HG03378 (cell line): Measurements from ENCODE around the gene PRKCA.
"Not testable (repeated sequence)": the region's sequence is repeated elsewhere in the genome, so short reads cannot be mapped to it uniquely, and the experiment has no call there.

ENCODE experiments used
- ATAC-seq: cut with Tn5 transposase; IDR thresholded peaks from one replicate; pipeline ENCODE4 v1.9.1; 2021; ENCODE audit warnings: mild to moderate bottlenecking, moderate library complexity; ENCODE audit not compliant: unreplicated experiment

PRKCA gene

GRCh38 chr17:66322764-66323163, 20.4 kb downstream of the PRKCA start:
- no peak for ATAC-seq

- not testable (repeated sequence) for ATAC-seq
Measured at GRCh38 chr17:66324381-66325004, 22.1 kb downstream of the PRKCA start.

- no peak for ATAC-seq
Measured at GRCh38 chr17:66326476-66327047, 24.1 kb downstream of the PRKCA start.

- ATAC-seq: no peak
Measured at GRCh38 chr17:66330646-66331037, 28.2 kb downstream of the PRKCA start.

GRCh38 chr17:66331038-66331816, 28.8 kb downstream of the PRKCA start:
- ATAC-seq: no peak

GRCh38 chr17:66335797-66336196, 33.4 kb downstream of the PRKCA start:
- ATAC-seq: no peak

GRCh38 chr17:66337268-66337667, 34.9 kb downstream of the PRKCA start:
- no peak for ATAC-seq

GRCh38 chr17:66337866-66338485, 35.6 kb downstream of the PRKCA start:
- ATAC-seq: no peak

- no peak for ATAC-seq
Measured at GRCh38 chr17:66338937-66339336, 36.5 kb downstream of the PRKCA start.

- ATAC-seq: no peak
Measured at GRCh38 chr17:66339561-66339960, 37.1 kb downstream of the PRKCA start.

GRCh38 chr17:66340720-66341119, 38.3 kb downstream of the PRKCA start:
- no peak for ATAC-seq

GRCh38 chr17:66341462-66341861, 39.0 kb downstream of the PRKCA start:
- no peak for ATAC-seq

- not testable (repeated sequence) for ATAC-seq
Measured at GRCh38 chr17:66342263-66342662, 39.9 kb downstream of the PRKCA start.

- ATAC-seq: no peak
Measured at GRCh38 chr17:66343531-66344078, 41.2 kb downstream of the PRKCA start.

- ATAC-seq: no peak
Measured at GRCh38 chr17:66344473-66344872, 42.1 kb downstream of the PRKCA start.

- ATAC-seq: no peak
Measured at GRCh38 chr17:66345264-66345663, 42.9 kb downstream of the PRKCA start.

- ATAC-seq: not testable (repeated sequence)
Measured at GRCh38 chr17:66345949-66346638, 43.7 kb downstream of the PRKCA start.

GRCh38 chr17:66347661-66348514, 45.5 kb downstream of the PRKCA start:
- no peak for ATAC-seq

GRCh38 chr17:66348584-66349165, 46.3 kb downstream of the PRKCA start:
- no peak for ATAC-seq
